GM19438 (cell line): ENCODE results near the gene U2SURP.

Experiments used
- ATAC-seq: cut with Tn5 transposase; IDR thresholded peaks from one replicate; pipeline ENCODE4 v1.9.1; 2021; ENCODE audit warnings: low read depth; ENCODE audit not compliant: unreplicated experiment

The U2SURP gene

GRCh38 chr3:143001369-143002082 lies at the start of gene U2SURP:
U2SURP (plus strand) TSS chr3:143001570; CDS start chr3:143001629, 59 bp downstream.
- ATAC-seq: peak; percentile 77

DNA sequence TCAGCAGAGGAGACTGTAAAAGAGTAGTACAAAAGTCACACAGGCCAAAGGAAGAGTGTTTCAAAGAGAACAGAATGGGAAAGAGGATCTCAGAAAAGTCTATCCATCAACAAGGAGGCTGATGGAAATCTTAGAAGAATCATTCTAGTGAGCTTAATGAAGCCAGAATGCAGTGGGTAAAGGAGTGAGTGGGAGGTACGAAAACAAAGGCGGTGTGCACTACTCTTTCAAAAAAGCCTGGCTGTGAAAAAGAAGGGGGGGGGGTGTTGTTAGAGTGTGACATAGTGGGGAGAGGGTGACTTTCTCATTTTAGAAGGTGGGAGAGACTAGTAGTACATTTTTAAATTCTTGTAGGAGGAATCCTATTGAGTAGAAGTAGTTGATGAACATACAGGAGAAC lies 49.6 kb upstream of the U2SURP start:
- no peak for ATAC-seq

DNA sequence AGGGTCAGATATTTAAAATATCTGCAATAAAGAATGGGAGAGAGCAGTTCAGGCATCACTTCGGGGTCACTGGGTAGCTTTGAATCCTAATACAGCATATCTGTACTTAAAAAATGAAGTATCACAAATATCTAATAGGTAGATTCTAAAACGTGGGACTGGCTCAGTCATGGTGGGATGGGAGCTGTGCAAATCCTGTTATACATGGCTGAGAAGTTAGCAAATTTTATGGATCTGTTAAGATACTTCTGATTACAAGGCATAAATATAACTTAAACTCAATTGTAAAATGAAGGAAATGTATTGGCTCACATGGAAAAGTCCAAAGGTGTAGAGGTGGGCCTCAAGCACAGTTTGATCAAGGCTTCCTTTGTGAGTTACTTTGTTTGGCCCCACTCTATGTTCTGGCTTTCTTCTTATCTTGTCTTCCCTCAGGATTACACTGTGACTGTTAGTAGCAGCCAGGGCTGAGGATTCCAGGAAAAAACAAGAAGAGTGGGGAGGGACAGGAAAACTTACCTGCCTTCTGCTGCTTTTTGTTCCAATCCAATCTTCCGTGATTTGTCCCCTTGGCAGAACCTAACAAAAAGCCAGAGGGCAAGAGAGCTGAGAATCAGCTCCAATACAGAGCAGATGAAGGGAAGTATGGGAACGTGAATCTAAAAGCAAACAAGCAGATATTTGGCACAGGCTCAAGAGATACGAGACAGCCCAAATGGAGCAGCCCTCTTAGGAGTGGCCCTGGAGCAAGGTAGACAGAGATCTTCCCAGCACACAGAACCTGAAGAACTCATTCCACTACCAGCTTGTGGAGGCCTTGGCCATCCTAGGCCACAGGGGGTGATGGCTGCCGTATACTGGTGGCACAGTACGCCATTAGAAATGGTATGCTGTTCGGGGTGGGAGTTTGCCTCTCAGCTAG lies 48.8 kb upstream of the U2SURP start:
- no peak for ATAC-seq

GRCh38 chr3:142953443-142953842 lies 47.9 kb upstream of the U2SURP start:
- ATAC-seq: no peak

- ATAC-seq: no peak
These were observed 42.7 kb upstream of the U2SURP start for GRCh38 chr3:142958707-142959106.

DNA sequence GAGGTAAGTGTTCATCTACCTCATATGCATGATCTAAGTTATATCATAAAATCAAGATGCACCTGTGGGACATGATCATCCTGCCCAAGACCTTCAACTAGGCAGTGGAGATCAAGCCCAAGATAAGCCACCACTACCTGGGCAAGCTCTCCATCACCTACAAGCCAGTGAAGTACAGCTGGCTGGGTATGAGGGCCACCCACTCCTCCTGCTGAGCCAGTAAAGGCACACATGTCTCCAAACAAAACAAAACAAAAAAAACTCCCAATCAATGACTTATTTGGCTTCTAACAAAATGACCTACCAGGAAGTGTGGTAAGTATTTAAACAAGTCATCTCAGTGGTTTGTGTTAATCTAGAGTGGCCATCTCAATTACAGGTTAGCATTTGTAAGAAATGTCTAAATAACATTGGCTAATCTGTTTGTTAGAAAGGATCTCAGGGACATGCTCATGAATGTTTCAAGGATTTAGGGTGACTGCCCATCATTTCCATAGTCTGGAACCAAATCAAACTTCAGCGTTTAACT lies 41.0 kb upstream of the U2SURP start:
- ATAC-seq: no peak

DNA sequence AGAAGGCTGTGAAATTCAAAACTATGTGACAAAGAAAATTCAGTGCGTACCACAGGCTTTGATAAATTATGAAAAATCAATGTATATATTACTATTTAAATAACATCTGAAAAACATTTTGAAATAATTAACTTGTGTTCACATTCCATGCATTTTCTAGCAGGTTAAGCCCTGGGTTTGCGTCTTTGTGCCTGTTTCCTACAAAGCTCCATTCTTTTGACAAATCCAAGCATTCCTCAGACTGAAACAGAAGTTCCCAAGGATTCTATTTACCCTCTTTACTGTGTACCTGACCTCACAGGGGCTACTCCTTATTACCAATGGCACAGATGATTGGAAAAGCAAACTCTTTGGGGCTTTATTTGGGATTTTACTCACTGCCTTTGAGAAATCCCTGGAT lies 39.8 kb upstream of the U2SURP start:
- no peak for ATAC-seq

GRCh38 chr3:142962175-142962519 lies 39.2 kb upstream of the U2SURP start:
- no peak for ATAC-seq

DNA sequence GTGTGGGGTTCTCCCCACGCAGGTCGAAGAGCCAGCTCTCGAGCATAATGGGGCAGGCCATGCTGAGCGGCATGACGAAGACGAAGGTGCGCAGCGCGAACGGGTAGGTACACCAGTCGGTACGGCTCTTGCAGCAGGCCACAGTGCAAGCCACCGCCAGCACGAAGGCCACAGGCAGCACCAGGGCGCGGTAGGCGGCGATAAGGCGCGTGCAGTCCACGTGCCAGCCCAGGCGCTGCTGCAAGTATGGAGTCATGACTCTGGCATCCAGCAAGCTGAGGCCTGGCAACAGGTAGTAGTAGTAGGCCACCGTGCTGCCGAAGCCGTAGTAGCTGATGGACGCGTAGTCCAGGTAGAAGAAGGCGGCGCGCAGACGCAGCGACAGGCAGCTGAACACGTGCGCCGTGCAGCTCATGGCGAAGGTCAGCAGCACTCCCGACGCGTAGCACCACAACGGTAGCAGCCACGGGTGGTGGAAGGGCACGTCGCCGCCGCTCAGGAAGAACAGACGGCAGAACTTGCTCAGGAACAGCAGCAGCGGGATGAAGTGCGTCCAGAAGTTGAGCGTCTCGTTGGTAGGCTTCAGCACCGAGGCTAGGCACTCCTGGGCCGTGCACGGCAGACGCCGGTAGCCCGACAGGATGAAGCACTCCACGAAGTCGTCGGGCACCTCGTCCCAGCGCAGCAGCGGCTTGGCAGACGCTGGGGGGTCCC lies 38.7 kb upstream of the U2SURP start:
- ATAC-seq: no peak

DNA sequence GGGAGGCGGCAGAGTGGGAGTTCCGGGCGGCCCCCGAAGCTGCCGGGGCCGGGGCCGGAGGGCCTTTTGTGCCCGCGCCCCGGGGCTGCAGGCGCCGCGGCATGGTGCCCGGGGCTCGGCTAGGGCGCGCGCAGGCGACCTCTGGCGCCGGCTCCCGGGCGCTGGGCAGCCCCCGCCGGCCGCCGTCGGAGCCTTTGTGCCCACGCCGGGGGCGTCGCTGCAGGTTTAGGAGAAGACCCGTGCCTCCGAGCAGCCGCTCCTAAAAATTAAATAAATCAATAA lies 38.2 kb upstream of the U2SURP start:
- peak; percentile 31 for ATAC-seq

GRCh38 chr3:142963516-142964448 lies 37.6 kb upstream of the U2SURP start, which contains the start of gene PAQR9:
PAQR9 (minus strand) TSS chr3:142963674; CDS start chr3:142963336, 338 bp downstream.
- peak; percentile 58 for ATAC-seq

DNA sequence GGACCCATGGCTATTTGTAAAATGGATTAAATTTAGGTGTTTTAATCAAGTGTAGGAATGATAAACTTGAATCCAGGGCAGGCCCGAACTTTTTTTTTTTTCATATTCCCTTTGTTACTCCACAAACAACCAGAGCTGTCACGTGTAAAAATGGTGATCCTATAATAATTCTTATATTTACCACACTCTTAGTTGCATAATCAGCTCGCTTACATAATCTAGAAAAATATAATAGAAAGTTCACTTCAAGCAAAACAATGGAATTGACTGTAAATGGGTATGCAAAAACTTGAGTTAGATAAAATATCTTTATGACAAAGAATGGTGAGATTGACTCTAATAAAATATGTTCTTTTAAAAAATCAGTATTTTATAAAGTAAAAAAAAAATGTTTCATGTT lies 35.8 kb upstream of the U2SURP start:
- ATAC-seq: no peak

- ATAC-seq: no peak
These were observed 34.6 kb upstream of the U2SURP start for GRCh38 chr3:142966808-142967207.

GRCh38 chr3:142968319-142969025 lies 32.9 kb upstream of the U2SURP start:
- ATAC-seq: no peak

DNA sequence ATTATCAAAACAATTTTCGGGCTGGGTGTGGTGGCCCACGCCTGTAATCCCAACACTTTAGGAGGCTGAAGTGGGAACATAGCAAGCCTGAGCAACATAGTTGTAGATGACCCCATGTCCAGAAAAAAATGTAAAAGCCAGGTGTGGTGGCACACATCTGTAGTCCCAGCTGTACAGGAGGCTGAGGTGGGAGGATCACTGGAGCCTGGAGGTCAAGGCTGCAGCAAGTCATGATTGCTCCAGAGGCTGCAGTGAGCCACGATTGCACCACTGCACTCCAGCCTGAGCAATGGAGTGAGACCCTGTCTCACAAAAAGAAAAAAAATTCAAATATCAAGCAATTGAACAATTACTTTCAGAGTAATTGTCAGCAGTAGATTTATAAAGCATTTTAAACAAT lies 29.9 kb upstream of the U2SURP start:
- ATAC-seq: no peak

- no peak for ATAC-seq
These were observed 29.1 kb upstream of the U2SURP start for GRCh38 chr3:142972092-142972753.

DNA sequence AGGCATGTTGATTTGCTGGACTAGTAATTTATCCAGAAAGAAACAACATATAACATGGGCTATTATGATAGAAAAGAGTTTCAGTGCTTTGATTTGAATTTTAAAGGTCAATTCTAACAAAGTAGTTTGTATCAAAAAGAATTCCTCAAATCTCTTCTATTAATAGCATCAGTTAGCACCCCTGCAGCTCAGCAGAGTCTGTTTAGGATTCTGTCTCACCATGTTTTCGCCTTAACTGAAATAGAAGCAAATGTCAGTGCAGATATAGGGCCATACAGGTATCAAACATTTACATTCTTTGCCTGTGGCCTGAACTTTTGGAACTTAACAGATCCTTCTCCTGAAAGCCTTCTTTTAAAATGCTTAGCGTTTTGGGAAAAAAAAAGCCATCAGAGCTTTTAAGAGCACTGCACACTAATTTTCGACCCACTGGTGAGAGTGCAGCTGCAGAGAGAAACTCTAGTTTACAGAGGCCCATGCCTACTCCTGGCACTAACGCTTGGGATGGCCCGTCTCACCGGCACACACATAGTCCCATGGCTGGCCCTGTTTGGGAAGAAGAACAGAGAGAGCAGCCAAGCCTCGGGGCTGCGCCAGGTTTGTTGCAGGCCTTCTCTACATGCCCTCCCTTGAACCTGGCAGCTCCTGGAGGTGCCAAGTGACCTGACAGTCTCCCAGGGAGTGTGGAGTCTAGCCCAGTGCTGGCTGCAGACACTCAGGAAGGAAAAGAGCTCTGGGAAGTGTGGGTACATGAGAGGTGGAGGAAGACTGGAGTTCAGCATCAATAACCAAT lies 28.0 kb upstream of the U2SURP start:
- ATAC-seq: no peak

DNA sequence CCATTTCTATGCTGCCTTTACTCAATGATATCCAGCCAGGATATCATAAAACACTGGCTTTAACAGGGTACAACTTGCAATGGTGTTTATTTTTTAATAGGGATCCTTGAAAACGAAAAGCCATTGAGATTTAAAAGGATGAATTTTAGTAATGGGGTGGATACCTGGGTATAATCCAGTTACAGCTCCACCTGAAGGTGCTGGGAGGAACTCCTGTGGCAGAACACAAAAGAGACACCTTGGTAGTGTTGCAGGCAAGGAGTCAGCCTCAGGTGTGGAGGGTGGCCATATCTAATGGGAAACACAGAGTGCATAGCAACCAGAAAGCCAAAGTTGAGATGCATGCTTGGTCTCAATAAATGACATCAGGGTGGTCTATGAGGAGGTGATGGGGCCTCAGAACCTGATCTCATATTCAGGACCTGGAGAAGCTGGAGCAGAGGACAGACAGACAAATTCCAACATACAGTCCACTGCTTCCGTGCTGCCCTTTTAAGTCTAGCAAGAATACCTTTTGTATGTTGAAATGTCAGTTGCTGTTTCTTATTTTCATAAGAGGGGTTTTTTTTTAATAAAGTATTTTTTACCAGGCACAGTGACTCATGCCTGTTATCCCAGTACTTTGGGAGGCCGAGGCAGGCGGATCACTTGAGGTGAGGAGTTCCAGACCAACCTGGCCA lies 25.9 kb upstream of the U2SURP start:
- ATAC-seq: no peak
